Measurements from ENCODE around the gene USP6.
"Not testable (repeated sequence)": the region's sequence is repeated elsewhere in the genome, so short reads cannot be mapped to it uniquely, and the experiment has no call there.

Gene USP6

GRCh38 chr17:5160702-5161101 is 44.9 kb downstream of the USP6 start:
- not testable (repeated sequence) for H3K4me3 Mint-ChIP-seq; ATAC-seq (replicated peaks; ENCODE audit: extremely low read depth, poor library complexity, severe bottlenecking); H3K4me1 Mint-ChIP-seq; DNase-seq (ENCODE audit: low spot score in 2 of 2); H3K27ac Mint-ChIP-seq (ENCODE audit: low read depth); H3K36me3 Mint-ChIP-seq (ENCODE audit: insufficient read depth); H3K9me3 Mint-ChIP-seq
- H3K27me3 Mint-ChIP-seq, result peaks cover 30% of the 10 kb centered on the region

GRCh38 chr17:5161793-5162192 is 46.0 kb downstream of the USP6 start:
- H3K4me3 Mint-ChIP-seq; H3K9me3 Mint-ChIP-seq; H3K4me1 Mint-ChIP-seq; ATAC-seq (replicated peaks; ENCODE audit: extremely low read depth, poor library complexity, severe bottlenecking); DNase-seq (ENCODE audit: low spot score in 2 of 2); H3K36me3 Mint-ChIP-seq (ENCODE audit: insufficient read depth); H3K27ac Mint-ChIP-seq (ENCODE audit: low read depth): not testable (repeated sequence)
- peaks cover 30% of the 10 kb centered on the region for H3K27me3 Mint-ChIP-seq

DNA sequence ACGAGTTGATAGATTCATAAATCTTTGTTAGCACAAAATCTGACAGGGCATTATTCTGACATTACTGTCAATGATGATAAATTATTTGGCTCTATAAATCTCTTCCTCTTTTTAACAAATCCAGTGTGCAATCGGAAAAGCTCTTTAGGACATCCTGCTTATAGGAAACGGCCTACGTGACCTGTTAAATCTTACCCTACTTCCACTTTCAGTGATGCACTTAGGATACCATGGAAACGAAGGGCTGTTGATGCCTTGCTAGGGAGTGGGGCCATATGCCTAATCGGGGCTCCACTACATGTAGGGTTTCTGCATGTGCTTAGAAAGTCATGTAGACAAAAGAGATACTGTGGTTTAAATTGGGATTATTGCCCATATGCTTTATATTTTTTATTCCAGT is 48.6 kb downstream of the USP6 start:
- Mint-ChIP-seq H3K4me1 (no peaks in the 10 kb centered on the region), H3K9me3 (no peaks in the 10 kb centered on the region), H3K36me3 (ENCODE audit: insufficient read depth) (no peaks in the 10 kb centered on the region), H3K27me3 (peaks cover 9% of the 10 kb centered on the region), H3K4me3 (no peak overlapping the region), H3K27ac (ENCODE audit: low read depth) (no peak overlapping the region)
- no peak for ATAC-seq (replicated peaks; ENCODE audit: extremely low read depth, poor library complexity, severe bottlenecking)
- DNase-seq (ENCODE audit: low spot score in 2 of 2), result no peak

DNA sequence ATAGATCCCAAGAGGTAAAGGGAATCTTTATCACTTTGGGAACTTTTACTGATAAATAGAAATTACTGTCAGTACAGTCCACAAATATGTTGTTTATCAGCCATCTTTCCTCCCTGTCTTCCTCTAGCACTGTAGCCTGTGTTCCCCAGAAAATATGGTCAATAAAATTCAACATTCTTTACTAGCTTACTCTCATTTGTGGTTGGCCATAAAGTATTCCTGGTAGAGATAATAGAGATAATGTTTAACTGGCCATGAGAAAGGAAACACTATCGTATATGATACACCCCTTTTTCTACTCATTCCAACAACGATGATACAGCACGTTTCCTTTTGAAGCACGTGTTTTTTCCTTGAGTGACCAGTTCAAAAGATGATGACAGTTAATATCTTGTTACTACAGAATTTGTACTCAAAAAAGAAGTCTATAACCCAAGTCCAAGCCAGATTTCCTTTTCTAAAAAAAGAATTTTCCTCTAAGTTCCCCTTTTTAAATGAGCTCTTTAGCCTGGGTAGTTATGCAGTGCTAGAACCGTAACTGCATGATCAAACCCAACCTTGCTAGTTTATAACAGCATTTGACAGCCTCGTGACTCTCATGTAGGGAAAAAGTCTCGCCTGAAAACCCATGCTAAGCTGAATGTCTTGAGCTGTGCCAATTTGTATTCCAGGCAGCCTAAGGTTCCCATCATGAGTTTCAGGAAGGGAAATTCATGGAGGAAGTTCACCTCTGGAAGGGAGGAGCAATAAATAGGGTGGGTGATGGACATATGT is 50.1 kb downstream of the USP6 start:
- DNase-seq (ENCODE audit: low spot score in 2 of 2); H3K4me1 Mint-ChIP-seq; H3K27ac Mint-ChIP-seq (ENCODE audit: low read depth); ATAC-seq (replicated peaks; ENCODE audit: extremely low read depth, poor library complexity, severe bottlenecking); H3K27me3 Mint-ChIP-seq; H3K36me3 Mint-ChIP-seq (ENCODE audit: insufficient read depth); H3K4me3 Mint-ChIP-seq; H3K9me3 Mint-ChIP-seq: not testable (repeated sequence)

GRCh38 chr17:5175027-5175426 is 59.2 kb downstream of the USP6 start:
- not testable (repeated sequence) for H3K4me1 Mint-ChIP-seq; H3K9me3 Mint-ChIP-seq; H3K27ac Mint-ChIP-seq (ENCODE audit: low read depth); ATAC-seq (replicated peaks; ENCODE audit: extremely low read depth, poor library complexity, severe bottlenecking); H3K27me3 Mint-ChIP-seq; H3K36me3 Mint-ChIP-seq (ENCODE audit: insufficient read depth); DNase-seq (ENCODE audit: low spot score in 2 of 2); H3K4me3 Mint-ChIP-seq

- Mint-ChIP-seq H3K27ac (ENCODE audit: low read depth) (no peak overlapping the region), H3K27me3 (no peaks in the 10 kb centered on the region), H3K36me3 (ENCODE audit: insufficient read depth) (peaks cover 15% of the 10 kb centered on the region), H3K4me3 (no peak overlapping the region), H3K4me1 (no peaks in the 10 kb centered on the region), H3K9me3 (peaks cover 23% of the 10 kb centered on the region)
- DNase-seq (ENCODE audit: low spot score in 2 of 2) (no peak), ATAC-seq (replicated peaks; ENCODE audit: extremely low read depth, poor library complexity, severe bottlenecking) (no peak)
Measured at GRCh38 chr17:5179003-5179402, 63.2 kb downstream of the USP6 start.

- Mint-ChIP-seq H3K27ac (ENCODE audit: low read depth) (peak overlapping the region; percentile 57), H3K27me3 (no peaks in the 10 kb centered on the region), H3K4me3 (peak overlapping the region; percentile 16), H3K4me1 (peaks cover 1% of the 10 kb centered on the region), H3K9me3 (peaks cover 22% of the 10 kb centered on the region), H3K36me3 (ENCODE audit: insufficient read depth) (peaks cover 19% of the 10 kb centered on the region)
- no peak for ATAC-seq (replicated peaks; ENCODE audit: extremely low read depth, poor library complexity, severe bottlenecking)
- no peak for DNase-seq (ENCODE audit: low spot score in 2 of 2)
Measured at GRCh38 chr17:5181509-5182305, 65.9 kb downstream of the USP6 start.

DNA sequence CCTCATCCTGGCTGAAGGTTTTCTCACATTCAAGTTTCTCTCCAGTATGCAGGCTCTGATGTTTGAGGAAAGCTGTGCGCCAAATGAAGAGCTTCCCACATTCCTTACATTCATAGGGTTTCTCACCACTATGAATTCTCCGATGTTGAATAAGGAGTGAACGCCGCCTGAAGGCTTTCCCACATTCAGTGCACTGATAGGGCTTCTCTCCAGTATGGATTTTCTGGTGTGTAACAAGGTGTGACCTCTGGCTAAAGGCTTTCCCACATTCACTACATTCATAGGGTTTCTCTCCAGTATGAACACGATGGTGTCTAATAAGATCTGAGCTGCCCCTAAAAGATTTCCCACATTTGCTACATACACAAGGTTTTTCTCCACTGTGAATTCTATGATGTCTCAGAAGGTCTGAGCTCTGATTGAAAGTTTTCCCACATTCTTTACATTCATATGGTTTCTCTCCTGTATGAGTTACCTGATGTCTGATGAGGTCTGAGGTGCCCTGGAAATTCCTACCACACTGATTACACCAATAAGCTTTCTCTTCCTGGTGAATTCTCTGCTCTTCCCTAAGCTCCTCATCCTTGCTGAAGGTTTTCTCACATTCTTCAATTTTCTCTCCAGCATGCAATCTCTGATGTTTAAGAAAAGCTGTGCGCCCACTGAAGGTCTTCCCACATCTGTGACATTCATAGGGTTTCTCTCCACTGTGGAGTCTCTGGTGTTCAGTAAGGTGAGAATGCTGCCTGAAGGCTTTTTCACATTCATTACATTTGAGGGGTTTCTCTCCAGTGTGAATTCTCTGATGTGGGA is 67.0 kb downstream of the USP6 start:
- ATAC-seq (replicated peaks; ENCODE audit: extremely low read depth, poor library complexity, severe bottlenecking) (no peak), DNase-seq (ENCODE audit: low spot score in 2 of 2) (no peak)
- peaks cover 25% of the 10 kb centered on the region for H3K9me3 Mint-ChIP-seq
- H3K27ac Mint-ChIP-seq (ENCODE audit: low read depth), result peak overlapping the region; percentile 57
- peaks cover 19% of the 10 kb centered on the region for H3K36me3 Mint-ChIP-seq (ENCODE audit: insufficient read depth)
- H3K27me3 Mint-ChIP-seq, result no peaks in the 10 kb centered on the region
- H3K4me1 Mint-ChIP-seq, result peaks cover 6% of the 10 kb centered on the region
- H3K4me3 Mint-ChIP-seq, result peak overlapping the region; percentile 20

GRCh38 chr17:5183410-5183793 is 67.6 kb downstream of the USP6 start:
- peaks cover 19% of the 10 kb centered on the region for H3K36me3 Mint-ChIP-seq (ENCODE audit: insufficient read depth)
- H3K9me3 Mint-ChIP-seq, result peaks cover 29% of the 10 kb centered on the region
- H3K4me1 Mint-ChIP-seq, result peaks cover 6% of the 10 kb centered on the region

DNA sequence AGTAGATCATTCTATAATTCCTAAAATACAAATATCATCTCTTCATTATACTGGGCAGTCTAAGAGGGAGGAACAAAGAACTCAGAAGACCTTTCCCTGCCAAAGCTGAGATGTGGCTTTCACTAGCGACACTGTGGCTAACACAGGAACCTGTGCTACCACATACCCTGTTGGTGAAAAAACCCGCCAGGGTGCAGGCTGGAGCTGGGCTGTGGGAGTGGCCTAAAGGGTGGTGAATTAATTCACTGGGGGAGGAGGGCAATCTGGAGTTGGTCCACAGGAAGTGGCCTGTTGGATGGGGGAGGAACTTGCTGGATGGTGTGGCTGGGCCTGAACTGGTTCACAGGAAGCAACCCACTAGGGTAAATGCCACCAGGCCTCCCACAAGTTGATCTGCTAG is 68.5 kb downstream of the USP6 start:
- H3K27ac Mint-ChIP-seq (ENCODE audit: low read depth), result no peak overlapping the region
- ATAC-seq (replicated peaks; ENCODE audit: extremely low read depth, poor library complexity, severe bottlenecking), result peak; percentile 96
- peaks cover 19% of the 10 kb centered on the region for H3K36me3 Mint-ChIP-seq (ENCODE audit: insufficient read depth)
- H3K27me3 Mint-ChIP-seq, result no peaks in the 10 kb centered on the region
- peaks cover 30% of the 10 kb centered on the region for H3K9me3 Mint-ChIP-seq
- DNase-seq (ENCODE audit: low spot score in 2 of 2), result peak; percentile 22 to 59
- H3K4me3 Mint-ChIP-seq, result no peak overlapping the region
- peaks cover 6% of the 10 kb centered on the region for H3K4me1 Mint-ChIP-seq

More at GRCh38 chr17:5183410-5183793, 67.6 kb downstream of the USP6 start:
- no peak for ATAC-seq (replicated peaks; ENCODE audit: extremely low read depth, poor library complexity, severe bottlenecking)
- DNase-seq (ENCODE audit: low spot score in 2 of 2), result no peak
- H3K27ac Mint-ChIP-seq (ENCODE audit: low read depth), result peak overlapping the region; percentile 57
- no peaks in the 10 kb centered on the region for H3K27me3 Mint-ChIP-seq
- H3K4me3 Mint-ChIP-seq, result no peak overlapping the region

GRCh38 chr17:5191541-5192417 is 75.9 kb downstream of the USP6 start, which contains the start of gene ZNF594:
Gene ZNF594 (minus strand): TSS chr17:5191868. CDS start chr17:5184256, 7,612 bp downstream.
- H3K27ac Mint-ChIP-seq (ENCODE audit: low read depth), result peak within 1 kb of the TSS; percentile 93
- peaks cover 15% of the 10 kb centered on the region for H3K9me3 Mint-ChIP-seq
- peak; percentile 99 for ATAC-seq (replicated peaks; ENCODE audit: extremely low read depth, poor library complexity, severe bottlenecking)
- peaks cover 38% of the 10 kb centered on the region for H3K4me1 Mint-ChIP-seq
- H3K36me3 Mint-ChIP-seq (ENCODE audit: insufficient read depth), result peaks cover 13% of the 10 kb centered on the region
- peak; percentile 94 to 96 for DNase-seq (ENCODE audit: low spot score in 2 of 2)
- peak within 1 kb of the TSS; percentile 89 for H3K4me3 Mint-ChIP-seq
- H3K27me3 Mint-ChIP-seq, result no peaks in the 10 kb centered on the region

Measured in central memory CD8-positive, alpha-beta T cell (primary cell).